Gastroesophageal sphincter (tissue), 3 donors: ENCODE data around the gene AP4E1.

Experiments used
- EP300 ChIP-seq: sonication (generic); formaldehyde crosslinking; IDR thresholded peaks from one replicate; pipeline ENCODE4 v1.6.1; 2017; ENCODE audit warnings: antibody characterized with exemption, mild to moderate bottlenecking
- TF ChIP-seq, protein P1 (sequence below), 4 experiments: fragments of 200-600 bp in 2 of 4; fragments of 450-650 bp in 2 of 4; sonication (generic) in 1 of 4; IDR thresholded peaks; one replicate each; pipeline ENCODE4 v1.5.1; 2017 to 2019; ENCODE audit warnings: antibody characterized with exemption in 4 of 4, mild to moderate bottlenecking in 2 of 4, moderate library complexity in 2 of 4

DNA sequence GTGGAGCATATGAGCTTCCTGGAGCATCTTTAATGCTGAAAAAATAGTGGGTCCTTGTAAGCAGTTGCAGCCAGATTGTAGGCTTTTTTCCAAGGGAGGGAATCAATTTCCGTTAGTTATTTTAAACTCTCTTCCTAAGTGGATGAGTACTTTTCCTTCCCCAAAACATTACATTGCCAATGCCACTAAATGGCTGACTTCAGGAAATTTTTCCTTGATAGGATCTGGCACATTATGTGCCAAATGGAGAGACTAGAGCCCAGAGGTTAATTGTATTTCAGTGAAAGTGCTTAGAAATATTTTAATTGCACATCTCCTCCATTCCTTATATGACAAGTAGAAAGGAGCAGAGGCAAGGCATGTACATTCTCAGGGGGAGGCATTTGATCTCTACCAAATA lies 102.7 kb downstream of the AP4E1 start:
- TF ChIP-seq, protein P1, sequence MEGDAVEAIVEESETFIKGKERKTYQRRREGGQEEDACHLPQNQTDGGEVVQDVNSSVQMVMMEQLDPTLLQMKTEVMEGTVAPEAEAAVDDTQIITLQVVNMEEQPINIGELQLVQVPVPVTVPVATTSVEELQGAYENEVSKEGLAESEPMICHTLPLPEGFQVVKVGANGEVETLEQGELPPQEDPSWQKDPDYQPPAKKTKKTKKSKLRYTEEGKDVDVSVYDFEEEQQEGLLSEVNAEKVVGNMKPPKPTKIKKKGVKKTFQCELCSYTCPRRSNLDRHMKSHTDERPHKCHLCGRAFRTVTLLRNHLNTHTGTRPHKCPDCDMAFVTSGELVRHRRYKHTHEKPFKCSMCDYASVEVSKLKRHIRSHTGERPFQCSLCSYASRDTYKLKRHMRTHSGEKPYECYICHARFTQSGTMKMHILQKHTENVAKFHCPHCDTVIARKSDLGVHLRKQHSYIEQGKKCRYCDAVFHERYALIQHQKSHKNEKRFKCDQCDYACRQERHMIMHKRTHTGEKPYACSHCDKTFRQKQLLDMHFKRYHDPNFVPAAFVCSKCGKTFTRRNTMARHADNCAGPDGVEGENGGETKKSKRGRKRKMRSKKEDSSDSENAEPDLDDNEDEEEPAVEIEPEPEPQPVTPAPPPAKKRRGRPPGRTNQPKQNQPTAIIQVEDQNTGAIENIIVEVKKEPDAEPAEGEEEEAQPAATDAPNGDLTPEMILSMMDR (IDR thresholded peaks at IDR 0.05) = no peak
- TF ChIP-seq EP300 = no peak
